ENCODE data around the gene PRAC1. TPM values are rescaled to one million over a fixed set of nuclear protein-coding genes. Genes with fewer than 3 reads are reported as not detected.

PRAC1 gene
- total RNA-seq, 1 donor from 2014 or later, result not detected

DNA sequence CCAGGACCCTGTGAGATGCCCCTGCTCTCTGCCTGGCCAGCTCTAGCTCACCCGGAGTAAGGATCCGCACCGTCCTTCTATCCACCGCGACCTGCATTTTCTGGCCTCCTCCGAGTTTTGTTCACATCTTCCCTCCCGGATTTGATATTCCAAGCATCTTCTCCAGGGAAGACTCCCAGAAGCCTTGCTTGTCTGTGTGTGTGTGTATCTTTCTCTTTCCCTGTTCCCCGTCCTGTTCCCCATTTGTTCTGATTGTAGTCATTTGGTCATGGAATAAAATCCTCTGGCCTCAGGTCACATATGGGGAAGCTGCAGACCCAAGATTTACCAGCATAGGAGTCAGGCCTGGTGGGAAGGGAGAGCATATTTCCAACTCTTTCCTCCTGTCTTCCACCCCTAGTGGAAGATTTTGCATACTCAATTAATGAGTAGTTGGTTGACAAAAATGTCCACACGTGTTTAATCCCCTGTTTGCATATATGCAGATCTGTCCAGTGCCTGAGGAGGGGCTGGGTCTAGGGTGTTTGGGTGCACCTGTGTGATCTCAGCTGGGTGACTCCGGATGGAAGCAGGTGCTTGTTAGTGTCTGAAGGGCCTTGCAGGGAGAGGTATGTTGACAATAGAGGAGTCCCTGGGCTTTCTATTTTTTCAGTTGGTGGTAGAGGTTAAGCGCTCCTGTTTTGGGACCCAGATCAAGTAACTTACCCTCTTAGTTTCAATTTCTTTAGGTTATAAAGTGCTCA is 1.9 kb downstream of the PRAC1 start:
- H3K36me3 ChIP-seq (ENCODE audit: control insufficient read depth, insufficient read depth, low read length), result no peaks in the 10 kb centered on the region
- TF ChIP-seq, protein P1, sequence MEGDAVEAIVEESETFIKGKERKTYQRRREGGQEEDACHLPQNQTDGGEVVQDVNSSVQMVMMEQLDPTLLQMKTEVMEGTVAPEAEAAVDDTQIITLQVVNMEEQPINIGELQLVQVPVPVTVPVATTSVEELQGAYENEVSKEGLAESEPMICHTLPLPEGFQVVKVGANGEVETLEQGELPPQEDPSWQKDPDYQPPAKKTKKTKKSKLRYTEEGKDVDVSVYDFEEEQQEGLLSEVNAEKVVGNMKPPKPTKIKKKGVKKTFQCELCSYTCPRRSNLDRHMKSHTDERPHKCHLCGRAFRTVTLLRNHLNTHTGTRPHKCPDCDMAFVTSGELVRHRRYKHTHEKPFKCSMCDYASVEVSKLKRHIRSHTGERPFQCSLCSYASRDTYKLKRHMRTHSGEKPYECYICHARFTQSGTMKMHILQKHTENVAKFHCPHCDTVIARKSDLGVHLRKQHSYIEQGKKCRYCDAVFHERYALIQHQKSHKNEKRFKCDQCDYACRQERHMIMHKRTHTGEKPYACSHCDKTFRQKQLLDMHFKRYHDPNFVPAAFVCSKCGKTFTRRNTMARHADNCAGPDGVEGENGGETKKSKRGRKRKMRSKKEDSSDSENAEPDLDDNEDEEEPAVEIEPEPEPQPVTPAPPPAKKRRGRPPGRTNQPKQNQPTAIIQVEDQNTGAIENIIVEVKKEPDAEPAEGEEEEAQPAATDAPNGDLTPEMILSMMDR (IDR thresholded peaks at IDR 0.05; ENCODE audit: insufficient read depth, low read length, poor library complexity, severe bottlenecking), result no peak
- no peak overlapping the region for H3K4me3 ChIP-seq (ENCODE audit: low read depth, low read length)
- no peak for DNase-seq (ENCODE audit: low read depth)
- peaks cover 81% of the 10 kb centered on the region for H3K27me3 ChIP-seq (ENCODE audit: control insufficient read depth, insufficient read depth, low read length)

DNA sequence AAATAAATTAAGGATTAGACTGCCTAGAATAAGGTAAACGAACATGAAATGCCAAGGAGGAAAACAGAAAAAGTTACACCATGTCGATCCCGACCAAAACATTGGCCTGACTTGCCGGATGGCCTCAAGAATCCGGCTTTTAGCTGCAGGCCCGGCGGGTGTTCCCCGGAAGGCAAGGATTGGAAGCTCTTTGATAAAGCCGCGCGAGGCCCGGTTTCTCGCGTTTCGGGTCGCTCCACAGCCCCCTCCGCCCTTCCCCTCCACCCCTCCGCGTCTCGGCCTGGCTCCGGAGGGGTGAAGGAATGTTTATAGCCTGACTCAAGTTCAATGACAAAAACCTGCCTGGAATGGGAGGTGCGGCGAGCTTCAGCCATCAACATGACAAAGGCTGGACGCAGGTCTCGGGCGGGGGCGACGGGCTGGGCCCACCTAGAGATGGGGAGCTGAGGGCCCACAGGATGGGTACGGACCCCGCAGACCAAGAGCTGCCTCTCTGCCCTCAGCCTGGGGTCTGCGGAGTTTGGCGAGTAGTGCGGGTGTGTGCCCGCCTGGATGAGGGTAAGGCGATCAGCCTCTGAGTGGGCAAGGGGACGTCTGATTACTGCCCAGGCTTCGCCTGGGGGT is 2.6 kb downstream of the PRAC1 start:
- Histone ChIP-seq H3K4me3 (ENCODE audit: low read depth, low read length) (no peak overlapping the region), H3K36me3 (ENCODE audit: control insufficient read depth, insufficient read depth, low read length) (no peaks in the 10 kb centered on the region), H3K27me3 (ENCODE audit: control insufficient read depth, insufficient read depth, low read length) (peaks cover 77% of the 10 kb centered on the region)
- TF ChIP-seq, protein P1 (IDR thresholded peaks at IDR 0.05; ENCODE audit: insufficient read depth, low read length, poor library complexity, severe bottlenecking), result no peak
- DNase-seq (ENCODE audit: low read depth), result no peak

DNA sequence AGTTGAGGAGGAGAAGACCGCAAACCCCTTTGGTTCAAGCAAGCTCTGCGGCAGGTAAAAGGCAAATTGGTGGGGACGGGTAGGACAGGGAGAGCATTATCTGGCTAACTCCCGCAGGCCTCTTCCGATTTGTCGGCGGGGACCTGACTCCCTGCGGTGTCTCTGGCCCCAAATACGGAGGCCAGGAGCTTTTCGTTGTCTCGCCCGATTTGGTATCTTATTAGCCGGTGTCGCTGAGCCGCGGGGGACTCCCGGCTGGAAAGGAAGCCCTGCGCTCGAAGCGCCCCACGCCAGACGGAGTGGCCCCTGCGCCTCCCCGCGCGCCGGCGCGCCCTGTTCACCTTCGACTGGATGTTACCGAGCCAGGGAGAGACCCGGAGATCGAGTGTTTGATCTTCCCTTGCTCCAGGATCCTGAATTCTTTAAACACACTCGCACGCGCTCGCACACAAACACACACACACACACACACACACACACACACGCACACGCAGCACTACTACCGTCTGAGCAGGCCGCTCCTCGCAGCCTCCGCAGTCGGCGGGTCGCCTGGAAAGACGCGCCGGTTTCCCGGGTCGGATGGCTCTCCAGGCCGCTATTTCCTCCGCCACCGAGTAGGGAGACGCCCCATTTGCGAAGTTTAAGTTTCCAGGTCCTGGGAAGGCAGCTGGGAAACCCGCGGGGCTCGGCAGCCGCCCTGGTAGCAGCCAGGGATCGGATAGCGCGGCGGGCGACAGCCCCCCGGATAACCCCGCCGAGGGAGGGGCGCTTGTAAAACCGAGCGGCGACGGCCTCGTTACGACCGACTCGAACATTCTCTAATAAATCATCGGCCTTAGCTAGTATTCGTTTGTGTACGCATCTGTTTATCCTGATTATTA is 3.3 kb downstream of the PRAC1 start:
- no peak overlapping the region for H3K4me3 ChIP-seq (ENCODE audit: low read depth, low read length)
- no peaks in the 10 kb centered on the region for H3K36me3 ChIP-seq (ENCODE audit: control insufficient read depth, insufficient read depth, low read length)
- peaks cover 70% of the 10 kb centered on the region for H3K27me3 ChIP-seq (ENCODE audit: control insufficient read depth, insufficient read depth, low read length)
- TF ChIP-seq, protein P1 (IDR thresholded peaks at IDR 0.05; ENCODE audit: insufficient read depth, low read length, poor library complexity, severe bottlenecking), result no peak
- no peak for DNase-seq (ENCODE audit: low read depth)

DNA sequence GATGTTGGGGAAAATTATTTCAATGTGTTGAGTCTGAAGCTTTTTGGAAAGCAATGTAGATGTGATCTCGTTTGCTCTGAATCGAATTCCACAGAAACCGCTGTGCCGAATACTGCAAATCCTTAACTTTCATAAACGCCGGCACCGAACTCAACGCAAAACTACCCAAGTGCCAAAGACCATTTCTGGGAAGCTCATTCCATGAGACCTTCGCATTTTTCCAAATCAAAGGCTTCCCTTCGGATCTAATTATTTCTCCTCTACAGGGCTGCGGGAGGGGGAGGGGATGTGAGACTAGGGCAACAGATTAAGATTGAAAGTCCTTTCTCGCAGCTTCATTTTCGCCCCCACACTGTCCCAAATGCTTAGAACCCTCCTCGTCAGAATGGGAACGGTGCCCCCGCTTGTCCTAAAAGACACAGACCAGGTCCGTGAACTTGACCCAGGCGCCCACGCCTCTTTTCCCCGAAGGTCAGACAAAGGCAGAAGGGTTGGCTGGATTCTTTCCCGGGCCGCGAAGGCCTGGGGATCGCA is 4.0 kb downstream of the PRAC1 start:
- Histone ChIP-seq H3K27me3 (ENCODE audit: control insufficient read depth, insufficient read depth, low read length) (peaks cover 66% of the 10 kb centered on the region), H3K4me3 (ENCODE audit: low read depth, low read length) (no peak overlapping the region)

More for the DNA sequence above, 4.0 kb downstream of the PRAC1 start:
- TF ChIP-seq, protein P1 (IDR thresholded peaks at IDR 0.05; ENCODE audit: insufficient read depth, low read length, poor library complexity, severe bottlenecking), result no peak
- no peaks in the 10 kb centered on the region for H3K36me3 ChIP-seq (ENCODE audit: control insufficient read depth, insufficient read depth, low read length)
- no peak for DNase-seq (ENCODE audit: low read depth)
